GM10847 (cell line): ENCODE data around the gene SLC27A1.

Experiments
- POLR2A ChIP-seq: IDR thresholded peaks from 2 replicates; pipeline ENCODE4 v1.6.1; 2011; ENCODE audit not compliant: insufficient read length; ENCODE audit errors: extremely low read depth

SLC27A1 gene

GRCh38 chr19:17450264-17451075, 19.9 kb upstream of the SLC27A1 start:
- TF ChIP-seq POLR2A = no peak

- TF ChIP-seq POLR2A = no peak
Observed at GRCh38 chr19:17451820-17452219, 18.5 kb upstream of the SLC27A1 start.

GRCh38 chr19:17454576-17455071, 15.7 kb upstream of the SLC27A1 start:
- TF ChIP-seq POLR2A = no peak

GRCh38 chr19:17455308-17456123, 14.8 kb upstream of the SLC27A1 start:
- TF ChIP-seq POLR2A = no peak

- no peak for TF ChIP-seq POLR2A
Observed at GRCh38 chr19:17456127-17456526, 14.2 kb upstream of the SLC27A1 start.

GRCh38 chr19:17457616-17458015, 12.7 kb upstream of the SLC27A1 start:
- TF ChIP-seq POLR2A = no peak

GRCh38 chr19:17458970-17459369, 11.4 kb upstream of the SLC27A1 start:
- no peak for TF ChIP-seq POLR2A

- no peak for TF ChIP-seq POLR2A
Observed at GRCh38 chr19:17460372-17461230, 9.7 kb upstream of the SLC27A1 start, which contains the start of gene NXNL1. NXNL1 (minus strand) TSS chr19:17460926; CDS start chr19:17460869, 57 bp downstream.

GRCh38 chr19:17466487-17466850, 3.9 kb upstream of the SLC27A1 start:
- TF ChIP-seq POLR2A = no peak

- no peak for TF ChIP-seq POLR2A
Observed at GRCh38 chr19:17467471-17468301, 2.6 kb upstream of the SLC27A1 start.

- no peak for TF ChIP-seq POLR2A
Observed at GRCh38 chr19:17468302-17469091, 1.8 kb upstream of the SLC27A1 start.

- TF ChIP-seq POLR2A = no peak
Observed at GRCh38 chr19:17469092-17469480, 1.2 kb upstream of the SLC27A1 start.

- TF ChIP-seq POLR2A = no peak
Observed at GRCh38 chr19:17469481-17470067, 750 bp upstream of the SLC27A1 start.
